ENCODE results near the gene OBP2A.

OBP2A gene

GRCh38 chr9:135522931-135523330 is 23.0 kb upstream of the OBP2A start:
- TF ChIP-seq, protein P1, sequence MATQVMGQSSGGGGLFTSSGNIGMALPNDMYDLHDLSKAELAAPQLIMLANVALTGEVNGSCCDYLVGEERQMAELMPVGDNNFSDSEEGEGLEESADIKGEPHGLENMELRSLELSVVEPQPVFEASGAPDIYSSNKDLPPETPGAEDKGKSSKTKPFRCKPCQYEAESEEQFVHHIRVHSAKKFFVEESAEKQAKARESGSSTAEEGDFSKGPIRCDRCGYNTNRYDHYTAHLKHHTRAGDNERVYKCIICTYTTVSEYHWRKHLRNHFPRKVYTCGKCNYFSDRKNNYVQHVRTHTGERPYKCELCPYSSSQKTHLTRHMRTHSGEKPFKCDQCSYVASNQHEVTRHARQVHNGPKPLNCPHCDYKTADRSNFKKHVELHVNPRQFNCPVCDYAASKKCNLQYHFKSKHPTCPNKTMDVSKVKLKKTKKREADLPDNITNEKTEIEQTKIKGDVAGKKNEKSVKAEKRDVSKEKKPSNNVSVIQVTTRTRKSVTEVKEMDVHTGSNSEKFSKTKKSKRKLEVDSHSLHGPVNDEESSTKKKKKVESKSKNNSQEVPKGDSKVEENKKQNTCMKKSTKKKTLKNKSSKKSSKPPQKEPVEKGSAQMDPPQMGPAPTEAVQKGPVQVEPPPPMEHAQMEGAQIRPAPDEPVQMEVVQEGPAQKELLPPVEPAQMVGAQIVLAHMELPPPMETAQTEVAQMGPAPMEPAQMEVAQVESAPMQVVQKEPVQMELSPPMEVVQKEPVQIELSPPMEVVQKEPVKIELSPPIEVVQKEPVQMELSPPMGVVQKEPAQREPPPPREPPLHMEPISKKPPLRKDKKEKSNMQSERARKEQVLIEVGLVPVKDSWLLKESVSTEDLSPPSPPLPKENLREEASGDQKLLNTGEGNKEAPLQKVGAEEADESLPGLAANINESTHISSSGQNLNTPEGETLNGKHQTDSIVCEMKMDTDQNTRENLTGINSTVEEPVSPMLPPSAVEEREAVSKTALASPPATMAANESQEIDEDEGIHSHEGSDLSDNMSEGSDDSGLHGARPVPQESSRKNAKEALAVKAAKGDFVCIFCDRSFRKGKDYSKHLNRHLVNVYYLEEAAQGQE (IDR thresholded peaks at IDR 0.05; ENCODE audit: low read depth): no peak
- TF ChIP-seq USF1 (IDR thresholded peaks at IDR 0.05) (no peak), FOXM1 (IDR thresholded peaks at IDR 0.05; ENCODE audit: borderline replicate concordance, low read depth) (no peak), CEBPB (IDR thresholded peaks at IDR 0.05) (no peak), EGR1 (IDR thresholded peaks at IDR 0.05) (no peak), RAD21 (IDR thresholded peaks at IDR 0.05; ENCODE audit: low read depth) (no peak)

DNA sequence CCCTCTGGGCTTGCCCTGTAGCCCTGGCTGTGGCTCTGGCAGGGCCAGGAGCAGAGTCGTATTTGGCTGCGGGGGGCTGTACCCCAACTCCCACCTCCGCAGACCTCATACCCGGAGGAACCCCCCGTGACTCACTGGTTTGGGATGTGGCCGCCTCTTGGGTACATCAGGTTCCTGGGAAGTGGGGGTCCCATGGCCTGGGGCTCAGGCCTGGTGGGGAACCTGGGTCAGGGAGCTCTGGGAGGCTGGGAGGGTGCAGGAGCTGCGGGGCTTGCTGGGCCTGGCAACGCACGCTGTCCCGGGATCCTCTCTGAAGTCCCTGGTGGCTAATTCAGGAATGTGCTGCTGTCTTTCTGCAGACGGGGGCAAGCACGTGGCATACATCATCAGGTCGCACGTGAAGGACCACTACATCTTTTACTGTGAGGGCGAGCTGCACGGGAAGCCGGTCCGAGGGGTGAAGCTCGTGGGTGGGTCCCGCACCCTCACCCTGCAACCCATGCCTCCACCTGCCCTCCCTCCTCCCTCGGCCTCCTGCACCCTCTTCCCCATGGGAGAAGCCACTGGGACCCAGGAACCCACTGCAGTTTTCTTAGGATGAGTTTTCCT is 22.3 kb upstream of the OBP2A start:
- TF ChIP-seq USF1 (IDR thresholded peaks at IDR 0.05) (no peak), TAF1 (IDR thresholded peaks at IDR 0.05; ENCODE audit: low read depth) (no peak), YY1 (IDR thresholded peaks at IDR 0.05; ENCODE audit: low read depth) (no peak), TCF12 (IDR thresholded peaks at IDR 0.05; ENCODE audit: low read depth) (no peak), CEBPB (IDR thresholded peaks at IDR 0.05) (no peak), EP300 (IDR thresholded peaks at IDR 0.05; ENCODE audit: borderline replicate concordance) (no peak), EGR1 (IDR thresholded peaks at IDR 0.05) (no peak), ZBTB7A (IDR thresholded peaks at IDR 0.05; ENCODE audit: low read depth) (no peak), FOXM1 (IDR thresholded peaks at IDR 0.05; ENCODE audit: borderline replicate concordance, low read depth) (no peak), NFIC (IDR thresholded peaks at IDR 0.05) (no peak), CREB1 (IDR thresholded peaks at IDR 0.05; ENCODE audit: low read depth) (no peak), RAD21 (IDR thresholded peaks at IDR 0.05; ENCODE audit: low read depth) (no peak), TEAD4 (IDR thresholded peaks at IDR 0.05) (no peak)
- TF ChIP-seq, protein P1 (IDR thresholded peaks at IDR 0.05; ENCODE audit: low read depth): no peak
- TF ChIP-seq, protein P2, sequence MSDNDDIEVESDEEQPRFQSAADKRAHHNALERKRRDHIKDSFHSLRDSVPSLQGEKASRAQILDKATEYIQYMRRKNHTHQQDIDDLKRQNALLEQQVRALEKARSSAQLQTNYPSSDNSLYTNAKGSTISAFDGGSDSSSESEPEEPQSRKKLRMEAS (IDR thresholded peaks at IDR 0.05): no peak

DNA sequence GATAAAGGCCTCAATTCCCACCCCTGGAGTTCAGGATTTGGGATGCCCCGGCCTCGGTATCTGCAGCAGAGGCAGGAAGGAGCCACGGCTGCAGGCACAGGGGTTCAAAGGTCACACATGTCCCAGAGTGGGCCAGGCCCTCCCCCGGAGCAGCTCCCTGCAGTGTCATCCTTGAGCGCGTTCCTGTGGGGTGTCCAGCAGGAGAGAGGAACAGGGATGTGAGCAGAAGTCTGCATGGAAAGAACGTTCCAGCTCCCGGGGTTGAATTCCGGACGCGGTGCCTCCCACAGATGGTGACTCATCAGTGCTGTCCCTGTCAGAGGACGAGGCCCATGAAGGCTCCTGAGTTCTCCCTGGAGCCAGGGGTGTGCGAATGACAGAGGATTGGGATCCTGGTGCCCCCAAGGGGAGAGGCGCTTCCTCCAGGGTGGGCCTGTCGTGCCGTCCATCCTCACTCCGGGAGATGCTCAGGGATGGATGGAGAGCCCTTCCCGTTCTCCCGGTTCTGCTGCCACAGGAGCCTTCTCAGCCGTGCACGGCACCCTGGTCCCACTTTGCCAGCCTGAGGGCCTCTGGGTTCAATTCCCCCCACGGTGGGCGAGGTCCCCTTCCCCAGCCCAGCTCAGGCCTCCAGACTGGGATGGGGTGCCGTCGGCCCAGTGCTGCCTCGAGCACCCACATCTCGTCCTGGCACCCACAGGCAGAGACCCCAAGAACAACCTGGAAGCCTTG is 21.6 kb upstream of the OBP2A start:
- TF ChIP-seq, protein P1 (IDR thresholded peaks at IDR 0.05; ENCODE audit: low read depth): no peak
- TF ChIP-seq CEBPB (IDR thresholded peaks at IDR 0.05) (no peak), CREB1 (IDR thresholded peaks at IDR 0.05; ENCODE audit: low read depth) (no peak), TCF12 (IDR thresholded peaks at IDR 0.05; ENCODE audit: low read depth) (no peak), TAF1 (IDR thresholded peaks at IDR 0.05; ENCODE audit: low read depth) (no peak), FOXM1 (IDR thresholded peaks at IDR 0.05; ENCODE audit: borderline replicate concordance, low read depth) (no peak), ZBTB7A (IDR thresholded peaks at IDR 0.05; ENCODE audit: low read depth) (no peak), NFIC (IDR thresholded peaks at IDR 0.05) (no peak), RAD21 (IDR thresholded peaks at IDR 0.05; ENCODE audit: low read depth) (no peak), TEAD4 (IDR thresholded peaks at IDR 0.05) (no peak), YY1 (IDR thresholded peaks at IDR 0.05; ENCODE audit: low read depth) (no peak), USF1 (IDR thresholded peaks at IDR 0.05) (no peak), EGR1 (IDR thresholded peaks at IDR 0.05) (no peak), EP300 (IDR thresholded peaks at IDR 0.05; ENCODE audit: borderline replicate concordance) (no peak)
- TF ChIP-seq, protein P2 (IDR thresholded peaks at IDR 0.05): no peak
